H1 (cell line): ENCODE measurements around the gene PNMA3. TPM values are rescaled to one million over a fixed set of nuclear protein-coding genes. Genes with fewer than 3 reads are reported as not detected.

Experiments
- SUZ12 ChIP-seq: fragments of 200-600 bp; sonication (generic); IDR thresholded peaks from 2 replicates; pipeline ENCODE4 v1.6.1; 2012; ENCODE audit warnings: mild to moderate bottlenecking, inconsistent platforms, low read length, moderate library complexity, mixed read lengths
- ZNF274 ChIP-seq: IDR thresholded peaks from 2 replicates; pipeline ENCODE4 v1.7.0; 2012; ENCODE audit warnings: low read length, borderline replicate concordance; ENCODE audit errors: extremely low read depth
- polyA plus RNA-seq, 7 experiments: library from polyadenylated mRNA; depleted of rRNA in 3 of 7; stranded (reverse) in 5 of 7; unstranded in 2 of 7; fragments of >200 nt in 5 of 7; fragments of 200-250 nt in 2 of 7; gene quantifications; 1 replicate in 5 of 7; 2 replicates in 1 of 7; 4 replicates in 1 of 7; pipeline versions ENCODE4 v1.2.1 to v1.2.3, GENCODE V29; 2011 to 2013; ENCODE audit warnings: missing spikeins in 2 of 7, mixed read lengths in 2 of 7
- total RNA-seq: library from RNA; stranded (reverse); fragmentation: NEBNext Ultra II Directional; extraction: Animal tissue kit (Norgen Biotek cat#: 25700); gene quantifications from 2 replicates; pipeline ENCODE4 v1.2.1, GENCODE V29; 2021

PNMA3 gene
- total and polyA plus RNA-seq, 2 of the 8 experiments (the other 6 are each of a cell fraction or from before 2014, with no cell fraction given), result 3.3 to 6.9 TPM

GRCh38 chrX:153064061-153064460 is 7.8 kb downstream of the PNMA3 start (continued):
- no peak for TF ChIP-seq ZNF274
- no peak for TF ChIP-seq SUZ12
- TF ChIP-seq, all 59 proteins: peak for 0
